GM12878 (cell line): ENCODE data around the gene FEM1B. TPM values are rescaled to one million over a fixed set of nuclear protein-coding genes. Genes with fewer than 3 reads are reported as not detected.

ENCODE experiments used
- ATAC-seq: fragments of 200-7000 bp; cut with Tn5 transposase; 3 replicates; pipeline ENCODE4 v1.9.1; 2020; ENCODE audit warnings: mild to moderate bottlenecking, moderate library complexity
- BruUV-seq: library from RNA; stranded (reverse); fragments of 400-500 nt; replicated peaks from 2 replicates; lab custom pipeline; 2021; lab: Mats Ljungman, UMichigan
- CTCF ChIA-PET: fragments of 300-600 bp; sonication (Branson Sonifier 250); formaldehyde crosslinking; extraction: SDS; loops from one replicate; lab custom pipeline; 2021; ENCODE audit warnings: inconsistent platforms; lab: Yijun Ruan, JAX
- POLR2A ChIA-PET: fragments of 350-600 bp; formaldehyde crosslinking; extraction: SDS; loops from one replicate; lab custom pipeline; 2021; ENCODE audit warnings: inconsistent platforms; lab: Charles Lee
- RAD21 ChIA-PET: fragments of 300-600 bp; sonication (Branson Sonifier 250); formaldehyde crosslinking; loops from one replicate; lab custom pipeline; 2023; ENCODE audit warnings: antibody characterized with exemption; ENCODE audit not compliant: unreplicated experiment; lab: Charles Lee
- SMC1A ChIA-PET: fragments of 300-600 bp; sonication (Branson Sonifier 250); formaldehyde crosslinking; loops from one replicate; lab custom pipeline; 2023; ENCODE audit not compliant: unreplicated experiment, uncharacterized antibody; lab: Charles Lee
- DNase-seq: peaks from one replicate; pipeline ENCODE4 v3.0.0-alpha.2; 2011; ENCODE audit warnings: low read depth, low spot score
- FAIRE-seq: peaks from 3 replicates; lab custom pipeline; 2011; peaks lifted over from hg19 to GRCh38; lab: Jason Lieb, UNC
- H2AFZ ChIP-seq: 2 replicates; pipeline ENCODE4 v1.6.0; 2011; ENCODE audit warnings: low read depth, low read length, control low read depth; ENCODE audit not compliant: control insufficient read depth
- H3K27ac ChIP-seq: 2 replicates; pipeline ENCODE4 v1.5.1; 2011; ENCODE audit warnings: control low read depth; ENCODE audit not compliant: control insufficient read depth, insufficient read depth
- H3K27me3 ChIP-seq, 2 experiments: replicated peaks in 1 of 2; 2 replicates each; pipeline versions ENCODE4 v1.6.0 to v1.6.1; 2011; ENCODE audit warnings: low read length in 1 of 2; ENCODE audit not compliant: control insufficient read depth in 2 of 2, insufficient read depth in 2 of 2
- H3K36me3 ChIP-seq, 2 experiments: 2 replicates each; pipeline ENCODE4 v1.5.1; 2011; ENCODE audit warnings: low read length in 1 of 2; ENCODE audit not compliant: control insufficient read depth in 2 of 2, insufficient read depth in 2 of 2
- H3K4me1 ChIP-seq: 2 replicates; pipeline ENCODE4 v1.6.1; 2011; ENCODE audit warnings: mild to moderate bottlenecking, low read length, moderate library complexity, mixed read lengths; ENCODE audit not compliant: control insufficient read depth, insufficient read depth
- H3K4me2 ChIP-seq: 2 replicates; pipeline ENCODE4 v1.6.0; 2011; ENCODE audit warnings: control low read depth; ENCODE audit not compliant: control insufficient read depth, insufficient read depth
- H3K4me3 ChIP-seq: fragments of 200-600 bp; sonication (generic); 2 replicates; pipeline ENCODE4 v1.5.1; 2016
- H3K79me2 ChIP-seq: 2 replicates; pipeline ENCODE4 v1.6.0; 2011; ENCODE audit warnings: low read length; ENCODE audit not compliant: control insufficient read depth, insufficient read depth
- H3K9ac ChIP-seq: 2 replicates; pipeline ENCODE4 v1.8.0; 2011; ENCODE audit warnings: low read length, control low read depth, mixed read lengths; ENCODE audit not compliant: control insufficient read depth, insufficient read depth
- H3K9me3 ChIP-seq: replicated peaks from 3 replicates; pipeline ENCODE4 v1.5.1; 2011; ENCODE audit warnings: mild to moderate bottlenecking, low read length; ENCODE audit not compliant: control insufficient read depth, insufficient read depth
- H4K20me1 ChIP-seq: 2 replicates; pipeline ENCODE4 v1.6.0; 2011; ENCODE audit not compliant: control insufficient read depth, insufficient read depth
- ATF7 ChIP-seq: fragments of 450-650 bp; IDR thresholded peaks from 2 replicates; pipeline ENCODE4 v1.6.1; 2016; ENCODE audit warnings: low read depth, mild to moderate bottlenecking
- BACH1 ChIP-seq: fragments of 450-650 bp; IDR thresholded peaks from 2 replicates; pipeline ENCODE4 v1.6.1; 2017; ENCODE audit warnings: mild to moderate bottlenecking, borderline replicate concordance
- BHLHE40 ChIP-seq, 2 experiments: fragments of 450-650 bp in 1 of 2; IDR thresholded peaks; 2 replicates each; pipeline ENCODE4 v1.6.1; 2011 to 2017; ENCODE audit warnings: low read depth in 2 of 2, borderline replicate concordance in 1 of 2, improper control_type of control experiment in 1 of 2, low read length in 1 of 2, mild to moderate bottlenecking in 1 of 2
- CBX3 ChIP-seq: fragments of 200-600 bp; sonication (generic); IDR thresholded peaks from 2 replicates; pipeline ENCODE4 v1.6.1; 2016; ENCODE audit warnings: low read depth, borderline replicate concordance
- CBX5 ChIP-seq: sonication (generic); IDR thresholded peaks from 2 replicates; pipeline ENCODE4 v1.6.1; 2016; ENCODE audit warnings: low read depth, moderate library complexity, mild to moderate bottlenecking, inconsistent platforms
- HDAC6 ChIP-seq: fragments of 200-600 bp; sonication (generic); IDR thresholded peaks from one replicate; pipeline ENCODE4 v1.8.0; 2017; ENCODE audit warnings: antibody characterized with exemption; ENCODE audit not compliant: unreplicated experiment
- IKZF2 ChIP-seq, 2 experiments: fragments of 450-650 bp; IDR thresholded peaks; 2 replicates each; pipeline ENCODE4 v1.6.1; 2017; ENCODE audit warnings: mild to moderate bottlenecking in 2 of 2, moderate library complexity in 2 of 2
- JUNB ChIP-seq: IDR thresholded peaks from 2 replicates; pipeline ENCODE4 v1.6.1; 2016; ENCODE audit warnings: antibody characterized with exemption, mild to moderate bottlenecking
- KLF5 ChIP-seq: fragments of 450-650 bp; IDR thresholded peaks from 2 replicates; pipeline ENCODE4 v1.6.1; 2014; ENCODE audit warnings: mild to moderate bottlenecking; ENCODE audit not compliant: partially characterized antibody
- LARP7 ChIP-seq: fragments of 450-650 bp; IDR thresholded peaks from 2 replicates; pipeline ENCODE4 v1.6.1; 2017; ENCODE audit warnings: mild to moderate bottlenecking
- MEF2B ChIP-seq: fragments of 450-650 bp; IDR thresholded peaks from 2 replicates; pipeline ENCODE4 v1.6.1; 2018; ENCODE audit warnings: mild to moderate bottlenecking, moderate library complexity; ENCODE audit not compliant: partially characterized antibody, poor library complexity, severe bottlenecking
- MXI1 ChIP-seq: fragments of 150-350 bp; IDR thresholded peaks from 2 replicates; pipeline ENCODE4 v1.6.1; 2011; ENCODE audit warnings: low read depth, mild to moderate bottlenecking, inconsistent platforms, low read length, improper control_type of control experiment
- NKRF ChIP-seq: fragments of 450-650 bp; conservative IDR thresholded peaks from 2 replicates; pipeline ENCODE4 v1.6.1; 2017; ENCODE audit warnings: mild to moderate bottlenecking, moderate library complexity
- NR2C1 ChIP-seq: fragments of 450-650 bp; IDR thresholded peaks from 2 replicates; pipeline ENCODE4 v1.6.1; 2017; ENCODE audit warnings: antibody characterized with exemption, mild to moderate bottlenecking, moderate library complexity
- NR2C2 ChIP-seq: IDR thresholded peaks from 2 replicates; pipeline ENCODE4 v1.6.1; 2011; ENCODE audit warnings: borderline replicate concordance, low read depth; ENCODE audit not compliant: control insufficient read depth, insufficient read length
- SMARCA5 ChIP-seq: fragments of 450-650 bp; IDR thresholded peaks from 2 replicates; pipeline ENCODE4 v1.6.1; 2017; ENCODE audit warnings: mild to moderate bottlenecking
- TCF12 ChIP-seq: IDR thresholded peaks from 2 replicates; pipeline ENCODE4 v1.6.1; 2011; ENCODE audit warnings: low read depth, mild to moderate bottlenecking, low read length
- TCF7 ChIP-seq: IDR thresholded peaks from 2 replicates; pipeline ENCODE4 v1.6.1; 2014; ENCODE audit warnings: antibody characterized with exemption, borderline replicate concordance
- ZNF274 ChIP-seq: IDR thresholded peaks from one replicate; pipeline ENCODE4 v1.8.0; 2011; ENCODE audit not compliant: insufficient read length, insufficient read depth
- ZNF622 ChIP-seq: fragments of 450-650 bp; IDR thresholded peaks from 2 replicates; pipeline ENCODE4 v1.6.1; 2017; ENCODE audit warnings: mild to moderate bottlenecking, inconsistent platforms
- WGBS: methylation state at CpG from one replicate; pipeline ENCODE4 v1.1.6; 2016; ENCODE audit warnings: low lambda C conversion rate; ENCODE audit not compliant: insufficient replicate concordance, insufficient coverage; ENCODE audit errors: missing lambda C conversion rate; 5-methylcytosine and 5-hydroxymethylcytosine counted together
- in situ Hi-C: fragments of 300-500 bp; cut with MboI; formaldehyde crosslinking; loops from 9 replicates; pipeline ENCODE4 v1.14.3; 2018; ENCODE audit warnings: mixed read lengths
- intact Hi-C: fragments of 100-400 bp; cut with micrococcal nuclease; formaldehyde crosslinking; loops from one replicate; pipeline ENCODE4 v1.14.2; 2022; ENCODE audit not compliant: unreplicated experiment
- polyA plus RNA-seq, 11 experiments: library from polyadenylated mRNA; depleted of rRNA in 4 of 11; unstranded in 6 of 11; stranded (reverse) in 5 of 11; fragments of >200 nt; fragmentation: Nextera tagmentation in 4 of 11; fragmentation: Illumina TruSeq in 1 of 11; extraction: Ambion mirVana in 4 of 11; extraction: Trizol in 1 of 11; gene quantifications; 1 replicate in 1 of 11; 2 replicates in 10 of 11; pipeline versions ENCODE4 v1.2.1 to v1.2.3, GENCODE V29; 2011 to 2016; ENCODE audit warnings: inconsistent platforms in 2 of 11, missing spikeins in 2 of 11, low read depth in 1 of 11
- total RNA-seq, 4 experiments: library from RNA; depleted of rRNA in 3 of 4; stranded (reverse); fragments of >200 nt in 3 of 4; fragmentation: Illumina TruSeq in 1 of 4; extraction: Trizol in 1 of 4; gene quantifications; 2 replicates each; pipeline versions ENCODE4 v1.2.1 to v1.2.3, GENCODE V29; 2013 to 2021
- TF ChIP-seq, protein P1 (sequence below): fragments of 450-650 bp; IDR thresholded peaks from 2 replicates; pipeline ENCODE4 v1.6.1; 2018; ENCODE audit warnings: borderline replicate concordance, mild to moderate bottlenecking; ENCODE audit not compliant: partially characterized antibody

Gene FEM1B
- total and polyA plus RNA-seq, 10 of the 15 experiments (the other 5 are each of a cell fraction or from before 2014, with no cell fraction given) = 5.5 to 61.1 (median 18.2) TPM

GRCh38 chr15:68298882-68299381 is 21.4 kb downstream of the FEM1B start:
- Histone ChIP-seq H3K4me2 (peak overlapping the region; percentile 78), H3K9me3 (no peaks in the 10 kb centered on the region), H3K27me3 (no peaks in the 10 kb centered on the region), H2AFZ (peak overlapping the region; percentile 90), H3K9ac (peak overlapping the region; percentile 39), H3K4me1 (peaks cover 27% of the 10 kb centered on the region), H4K20me1 (no peaks in the 10 kb centered on the region), H3K4me3 (peak overlapping the region; percentile 23; the same call in 1 of the 2 replicates), H3K36me3 (peaks cover 0 to 7% of the 10 kb centered on the region in 2 experiments; a peak in 1 of 4 replicates), H3K27ac (peak overlapping the region; percentile 84), H3K79me2 (peaks cover 1% of the 10 kb centered on the region)
- peak; percentile 77 for DNase-seq
- ChIA-PET CTCF (interaction anchor here (1.1 to 4.1 kb wide), 5 partner anchors 8 to 240 kb away, joined by 5 to 30 read pairs (median 6); no protein-coding TSS in a partner anchor), RAD21 (interaction anchor here (1.0 to 1.5 kb wide), 2 partner anchors 18 to 21 kb away, joined by 3 to 8 read pairs; partner anchors contain the start of gene FEM1B), SMC1A (interaction anchor here (0.9 to 4.3 kb wide), 7 partner anchors 10 to 74 kb away, joined by 3 to 20 read pairs (median 4); no protein-coding TSS in a partner anchor), POLR2A (interaction anchor here (0.9 to 1.9 kb wide), 2 partner anchors 16 to 18 kb away, joined by 3 to 7 read pairs; no protein-coding TSS in a partner anchor)
- no TSS peak for BruUV-seq
- in situ Hi-C loops = no loop called here
- 1% methylated on average over 6 of the region's 6 CpGs for WGBS
- peak; percentile 96 for ATAC-seq
- FAIRE-seq = peak; percentile 93
- intact Hi-C loops = loop anchor here (1.0 kb wide), 1 partner anchor 22 kb away; the partner anchor contains the start of gene FEM1B
- no peak for TF ChIP-seq TCF7
- peak; percentile 47 for TF ChIP-seq NKRF
- TF ChIP-seq ZNF274 = no peak
- TF ChIP-seq, protein P1, sequence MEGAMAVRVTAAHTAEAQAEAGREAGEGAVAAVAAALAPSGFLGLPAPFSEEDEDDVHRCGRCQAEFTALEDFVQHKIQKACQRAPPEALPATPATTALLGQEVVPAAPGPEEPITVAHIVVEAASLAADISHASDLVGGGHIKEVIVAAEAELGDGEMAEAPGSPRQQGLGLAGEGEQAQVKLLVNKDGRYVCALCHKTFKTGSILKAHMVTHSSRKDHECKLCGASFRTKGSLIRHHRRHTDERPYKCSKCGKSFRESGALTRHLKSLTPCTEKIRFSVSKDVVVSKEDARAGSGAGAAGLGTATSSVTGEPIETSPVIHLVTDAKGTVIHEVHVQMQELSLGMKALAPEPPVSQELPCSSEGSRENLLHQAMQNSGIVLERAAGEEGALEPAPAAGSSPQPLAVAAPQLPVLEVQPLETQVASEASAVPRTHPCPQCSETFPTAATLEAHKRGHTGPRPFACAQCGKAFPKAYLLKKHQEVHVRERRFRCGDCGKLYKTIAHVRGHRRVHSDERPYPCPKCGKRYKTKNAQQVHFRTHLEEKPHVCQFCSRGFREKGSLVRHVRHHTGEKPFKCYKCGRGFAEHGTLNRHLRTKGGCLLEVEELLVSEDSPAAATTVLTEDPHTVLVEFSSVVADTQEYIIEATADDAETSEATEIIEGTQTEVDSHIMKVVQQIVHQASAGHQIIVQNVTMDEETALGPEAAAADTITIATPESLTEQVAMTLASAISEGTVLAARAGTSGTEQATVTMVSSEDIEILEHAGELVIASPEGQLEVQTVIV = no peak
- TF ChIP-seq KLF5 = no peak
- TF ChIP-seq ZNF622 = no peak
- TF ChIP-seq NR2C1 = no peak
- TF ChIP-seq ATF7 = no peak
- no peak for TF ChIP-seq HDAC6
- no peak for TF ChIP-seq LARP7
- peak; percentile 33 for TF ChIP-seq MEF2B
- TF ChIP-seq BHLHE40 (IDR thresholded peaks at IDR 0.05; ENCODE audit: borderline replicate concordance in 1 of 2, low read depth in 2 of 2, low read length in 1 of 2) = peak; percentile 23 to 24; a peak in 1 of 4 replicates
- TF ChIP-seq CBX3 = no peak
- TF ChIP-seq TCF12 = 0 out of 2 replicates have a peak, but pooled peaks have one; percentile 49
- TF ChIP-seq IKZF2 (IDR thresholded peaks at IDR 0.05) = peak; percentile 37 to 53; a peak in 2 of 4 replicates
- TF ChIP-seq CBX5 = 0 out of 2 replicates have a peak, but pooled peaks have one; percentile 29
- TF ChIP-seq NR2C2 = no peak
- TF ChIP-seq JUNB = no peak
- TF ChIP-seq SMARCA5 = peak; percentile 61; the same call in 1 of the 2 replicates
- no peak for TF ChIP-seq BACH1
- peak; percentile 88 for TF ChIP-seq MXI1
